SK-N-SH (cell line): ENCODE measurements around the gene SRXN1. TPM values are rescaled to one million over a fixed set of nuclear protein-coding genes. Genes with fewer than 3 reads are reported as not detected.
"Not testable (repeated sequence)": the region's sequence is repeated elsewhere in the genome, so short reads cannot be mapped to it uniquely, and the experiment has no call there.

Experiments used
- CTCF ChIA-PET: fragments of 300-600, 350-600 bp; formaldehyde crosslinking; extraction: SDS; loops from one replicate; lab custom pipeline; 2021; lab: Yijun Ruan, JAX
- POLR2A ChIA-PET: fragments of 350-600 bp; sonication (Branson Sonifier 250); formaldehyde crosslinking; extraction: SDS; loops from one replicate; lab custom pipeline; 2020; ENCODE audit warnings: antibody characterized with exemption, inconsistent platforms; lab: Yijun Ruan, JAX
- DNase-seq: peaks from one replicate; pipeline ENCODE4 v3.0.0; 2012
- H2AFZ ChIP-seq: fragments of 200-600 bp; sonication (generic); 2 replicates; pipeline ENCODE4 v1.8.1; 2016; ENCODE audit warnings: antibody characterized with exemption, mild to moderate bottlenecking, low read depth
- H3F3A ChIP-seq: fragments of 200-600 bp; sonication (generic); replicated peaks from 2 replicates; pipeline ENCODE3; 2016; ENCODE audit warnings: antibody characterized with exemption, mild to moderate bottlenecking; ENCODE audit not compliant: insufficient read depth
- H3K27ac ChIP-seq, 2 experiments: fragments of 200-500 bp in 1 of 2; fragments of 200-600 bp in 1 of 2; sonication (Bioruptor generic) in 1 of 2; sonication (generic), shearing (Covaris generic) in 1 of 2; 2 replicates each; pipeline versions ENCODE4 v1.5.1 to v1.6.1; 2014 to 2016; ENCODE audit warnings: low read depth in 2 of 2, inconsistent platforms in 1 of 2, low read length in 1 of 2, mild to moderate bottlenecking in 1 of 2, mixed read lengths in 1 of 2
- H3K27me3 ChIP-seq: fragments of 200-600 bp; sonication (generic), shearing (Covaris generic); 2 replicates; pipeline ENCODE4 v1.6.1; 2016; ENCODE audit warnings: mixed run types; ENCODE audit not compliant: insufficient read depth
- H3K36me3 ChIP-seq, 2 experiments: fragments of 200-500 bp in 1 of 2; fragments of 200-600 bp in 1 of 2; sonication (Bioruptor generic) in 1 of 2; sonication (generic) in 1 of 2; replicated peaks in 1 of 2; 2 replicates each; pipeline versions ENCODE3 to v1.5.1; 2014 to 2016; ENCODE audit warnings: low read length in 1 of 2, mild to moderate bottlenecking in 1 of 2; ENCODE audit not compliant: insufficient read depth in 2 of 2, control insufficient read depth in 1 of 2
- H3K4me1 ChIP-seq, 2 experiments: fragments of 200-500 bp in 1 of 2; fragments of 200-600 bp in 1 of 2; sonication (Bioruptor generic) in 1 of 2; sonication (generic), shearing (Covaris generic) in 1 of 2; 2 replicates each; pipeline versions ENCODE4 v1.5.1 to v1.6.1; 2014 to 2016; ENCODE audit warnings: low read depth in 1 of 2, low read length in 1 of 2, mixed run types in 1 of 2; ENCODE audit not compliant: insufficient read depth in 2 of 2, control insufficient read depth in 1 of 2
- H3K4me2 ChIP-seq: fragments of 200-600 bp; sonication (generic), shearing (Covaris generic); 2 replicates; pipeline ENCODE4 v1.6.1; 2017; ENCODE audit warnings: mixed run types
- H3K4me3 ChIP-seq, 2 experiments: fragments of 200-500 bp in 1 of 2; fragments of 200-600 bp in 1 of 2; sonication (Bioruptor generic) in 1 of 2; sonication (generic), shearing (Covaris generic) in 1 of 2; 2 replicates each; pipeline versions ENCODE4 v1.5.1 to v1.8.1; 2014 to 2016; ENCODE audit warnings: low read depth in 2 of 2, inconsistent platforms in 1 of 2, low read length in 1 of 2, mild to moderate bottlenecking in 1 of 2, mixed read lengths in 1 of 2, moderate library complexity in 1 of 2
- H3K79me2 ChIP-seq: fragments of 200-600 bp; sonication (generic); 2 replicates; pipeline ENCODE4 v1.8.1; 2017; ENCODE audit warnings: mild to moderate bottlenecking; ENCODE audit not compliant: insufficient read depth
- H3K9ac ChIP-seq: fragments of 200-600 bp; sonication (generic); 2 replicates; pipeline ENCODE4 v1.6.1; 2017; ENCODE audit warnings: mixed run types
- H3K9me2 ChIP-seq: fragments of 200-600 bp; sonication (generic); 2 replicates; pipeline ENCODE4 v1.6.1; 2017; ENCODE audit warnings: mixed run types
- H3K9me3 ChIP-seq: fragments of 200-600 bp; sonication (generic); 2 replicates; pipeline ENCODE4 v1.6.1; 2017; ENCODE audit warnings: mixed run types, mild to moderate bottlenecking, moderate library complexity
- H4K20me1 ChIP-seq: fragments of 200-600 bp; sonication (generic); 2 replicates; pipeline ENCODE4 v1.6.1; 2017; ENCODE audit warnings: mild to moderate bottlenecking, mixed run types; ENCODE audit not compliant: insufficient read depth
- CHD2 ChIP-seq: fragments of 150-350 bp; IDR thresholded peaks from 2 replicates; pipeline ENCODE4 v1.6.1; 2018; ENCODE audit warnings: low read length; ENCODE audit not compliant: partially characterized antibody
- EP300 ChIP-seq, 2 experiments: IDR thresholded peaks; 2 replicates each; pipeline versions ENCODE4 v1.4.0 to v1.6.1; 2012; ENCODE audit warnings: borderline replicate concordance in 1 of 2, low read depth in 1 of 2, low read length in 1 of 2
- FOXJ3 ChIP-seq: sonication (generic); formaldehyde crosslinking; IDR thresholded peaks from 2 replicates; pipeline ENCODE4 v1.5.1; 2020; ENCODE audit warnings: mild to moderate bottlenecking, missing genetic modification reagents
- FOXM1 ChIP-seq: IDR thresholded peaks from 2 replicates; pipeline ENCODE4 v1.4.0; 2012; ENCODE audit warnings: low read depth, mild to moderate bottlenecking
- MAX ChIP-seq: IDR thresholded peaks from 2 replicates; pipeline ENCODE4 v1.4.0; 2012; ENCODE audit warnings: low read depth
- MEF2A ChIP-seq: IDR thresholded peaks from 2 replicates; pipeline ENCODE4 v1.4.0; 2012; ENCODE audit warnings: low read depth, borderline replicate concordance
- MXI1 ChIP-seq: IDR thresholded peaks from 2 replicates; pipeline ENCODE4 v1.6.1; 2012; ENCODE audit warnings: mild to moderate bottlenecking, low read depth, low read length, improper control_type of control experiment
- NFIC ChIP-seq: IDR thresholded peaks from 2 replicates; pipeline ENCODE4 v1.4.0; 2012; ENCODE audit warnings: borderline replicate concordance
- POLR2AphosphoS5 ChIP-seq: IDR thresholded peaks from 2 replicates; pipeline ENCODE4 v1.6.1; 2012; ENCODE audit warnings: low read depth, low read length
- RCOR1 ChIP-seq: fragments of 150-350 bp; IDR thresholded peaks from 2 replicates; pipeline ENCODE4 v1.6.1; 2017; ENCODE audit warnings: antibody characterized with exemption, low read length
- RFX5 ChIP-seq: IDR thresholded peaks from 2 replicates; pipeline ENCODE4 v1.6.1; 2012; ENCODE audit warnings: mild to moderate bottlenecking, improper control_type of control experiment, low read length
- RXRA ChIP-seq: IDR thresholded peaks from 2 replicates; pipeline ENCODE4 v1.4.0; 2012; ENCODE audit warnings: low read depth, mild to moderate bottlenecking, borderline replicate concordance
- SIN3A ChIP-seq: IDR thresholded peaks from 2 replicates; pipeline ENCODE4 v1.6.1; 2012; ENCODE audit warnings: low read depth, mild to moderate bottlenecking, low read length, moderate library complexity, borderline replicate concordance
- TEAD4 ChIP-seq: IDR thresholded peaks from 2 replicates; pipeline ENCODE4 v1.4.0; 2012; ENCODE audit warnings: mild to moderate bottlenecking, borderline replicate concordance; ENCODE audit not compliant: insufficient read depth
- YY1 ChIP-seq: IDR thresholded peaks from 2 replicates; pipeline ENCODE4 v1.4.0; 2012; ENCODE audit warnings: low read depth, mild to moderate bottlenecking
- WGBS: methylation state at CpG from one replicate; pipeline ENCODE4 v1.1.6; 2017; ENCODE audit warnings: low lambda C conversion rate; 5-methylcytosine and 5-hydroxymethylcytosine counted together
- polyA plus RNA-seq, 3 experiments: library from polyadenylated mRNA; depleted of rRNA; stranded (reverse); fragments of >200 nt; gene quantifications; 2 replicates each; pipeline ENCODE4 v1.2.3, GENCODE V29; 2012
- TF ChIP-seq, protein P1 (sequence below): fragments of 150-350 bp; IDR thresholded peaks from 2 replicates; pipeline ENCODE4 v1.6.1; 2017; ENCODE audit warnings: antibody characterized with exemption, low read length, low read depth, borderline replicate concordance
- TF ChIP-seq, protein P2 (sequence below): fragments of 150-350 bp; IDR thresholded peaks from 2 replicates; pipeline ENCODE4 v1.6.1; 2016; ENCODE audit warnings: mild to moderate bottlenecking, low read depth, low read length
- TF ChIP-seq, protein P3 (sequence below): IDR thresholded peaks from 2 replicates; pipeline ENCODE4 v1.4.0; 2012; ENCODE audit warnings: low read depth, borderline replicate concordance
- TF ChIP-seq, protein P4 (sequence below): IDR thresholded peaks from 2 replicates; pipeline ENCODE4; 2012

SRXN1 gene
- polyA plus RNA-seq, 1 of the 3 experiments (the other 2 are of a cell fraction), result 26.2 TPM

GRCh38 chr20:694496-694895, 41.5 kb upstream of the SRXN1 start:
- TF ChIP-seq RXRA (no peak), RFX5 (no peak)
- TF ChIP-seq, protein P1, sequence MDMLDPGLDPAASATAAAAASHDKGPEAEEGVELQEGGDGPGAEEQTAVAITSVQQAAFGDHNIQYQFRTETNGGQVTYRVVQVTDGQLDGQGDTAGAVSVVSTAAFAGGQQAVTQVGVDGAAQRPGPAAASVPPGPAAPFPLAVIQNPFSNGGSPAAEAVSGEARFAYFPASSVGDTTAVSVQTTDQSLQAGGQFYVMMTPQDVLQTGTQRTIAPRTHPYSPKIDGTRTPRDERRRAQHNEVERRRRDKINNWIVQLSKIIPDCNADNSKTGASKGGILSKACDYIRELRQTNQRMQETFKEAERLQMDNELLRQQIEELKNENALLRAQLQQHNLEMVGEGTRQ, result no peak
- TF ChIP-seq, all 33 proteins: peak for 0
- H3K9ac ChIP-seq, result no peak overlapping the region
- no peaks in the 10 kb centered on the region for H3K36me3 ChIP-seq
- H3K27me3 ChIP-seq, result peaks cover 9% of the 10 kb centered on the region; the same call in 1 of the 2 replicates
- H2AFZ ChIP-seq, result no peak overlapping the region
- no peaks in the 10 kb centered on the region for H3K79me2 ChIP-seq
- POLR2A ChIA-PET, result no interaction called here
- H3K4me3 ChIP-seq, result no peak overlapping the region
- H3K27ac ChIP-seq, result no peak overlapping the region
- H4K20me1 ChIP-seq, result no peaks in the 10 kb centered on the region
- CTCF ChIA-PET, result interaction anchor here (1.2 kb wide), 1 partner anchor 12 kb away, joined by 3 read pairs; no protein-coding TSS in a partner anchor
- WGBS, result 43% methylated on average over 4 of the region's 4 CpGs
- no peaks in the 10 kb centered on the region for H3K9me3 ChIP-seq
- no peaks in the 10 kb centered on the region for H3K9me2 ChIP-seq
- peaks cover 0 to 5% of the 10 kb centered on the region in 2 experiments; a peak in 1 of 4 replicates for H3K4me1 ChIP-seq
- no peak overlapping the region for H3K4me2 ChIP-seq
- DNase-seq, result no peak
- no peaks in the 10 kb centered on the region for H3F3A ChIP-seq

DNA sequence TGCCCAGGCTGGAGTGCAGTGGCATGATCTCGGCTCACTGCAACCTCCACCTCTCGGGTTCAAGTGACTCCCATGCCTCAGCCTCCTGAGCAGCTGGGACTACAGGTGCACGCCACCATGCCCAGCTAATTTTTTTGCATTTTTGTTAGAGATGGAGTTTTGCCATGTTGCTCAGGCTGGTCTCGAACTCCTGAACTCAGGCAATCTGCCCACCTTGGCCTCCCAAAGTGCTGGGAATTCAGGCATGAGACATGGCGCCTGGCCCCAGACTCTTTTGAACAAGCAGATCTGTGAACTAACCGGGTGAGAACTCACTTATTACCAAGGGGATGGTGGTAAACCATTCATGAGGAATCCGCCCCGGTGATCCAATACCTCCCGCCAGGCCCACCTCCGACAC, 40.8 kb upstream of the SRXN1 start:
- H3F3A ChIP-seq, H3K4me2 ChIP-seq, H3K4me3 ChIP-seq, H3K9me3 ChIP-seq, H3K9me2 ChIP-seq, POLR2A ChIA-PET, H3K36me3 ChIP-seq, H2AFZ ChIP-seq, DNase-seq, H3K79me2 ChIP-seq, H3K4me1 ChIP-seq, H3K9ac ChIP-seq, H3K27ac ChIP-seq, H4K20me1 ChIP-seq, H3K27me3 ChIP-seq: not testable (repeated sequence)
- WGBS, result 56% methylated on average over 10 of the region's 10 CpGs
- CTCF ChIA-PET, result interaction anchor here (1.2 kb wide), 2 partner anchors 13 to 263 kb away, joined by 3 to 4 read pairs; no protein-coding TSS in a partner anchor

DNA sequence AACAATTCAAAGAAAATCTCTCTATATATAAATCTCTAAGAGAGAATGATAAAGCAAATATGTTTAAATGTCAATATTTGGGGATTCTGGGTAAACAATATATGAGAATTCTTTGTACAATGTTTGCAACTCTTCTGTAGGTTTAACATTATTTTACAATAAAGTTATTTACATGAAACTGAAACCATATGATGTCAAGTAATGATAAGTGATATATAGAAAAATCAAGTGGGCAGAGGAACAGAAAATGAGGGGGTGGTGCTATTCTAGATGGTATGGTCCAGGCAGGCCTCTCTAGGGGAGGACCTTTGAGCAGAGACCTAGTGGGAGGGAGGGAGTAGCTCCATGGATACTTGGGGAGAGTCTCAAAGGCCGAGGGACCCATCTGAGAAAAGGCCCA, 39.0 kb upstream of the SRXN1 start:
- DNase-seq, result no peak

More for the DNA sequence above, 39.0 kb upstream of the SRXN1 start:
- Histone ChIP-seq H3K9ac (no peak overlapping the region), H3K79me2 (no peaks in the 10 kb centered on the region), H3F3A (no peaks in the 10 kb centered on the region), H3K4me3 (no peak overlapping the region), H3K27ac (no peak overlapping the region), H4K20me1 (no peaks in the 10 kb centered on the region), H2AFZ (no peak overlapping the region), H3K4me1 (no peaks in the 10 kb centered on the region; a peak in 1 of 4 replicates), H3K4me2 (no peak overlapping the region), H3K36me3 (no peaks in the 10 kb centered on the region), H3K9me2 (no peaks in the 10 kb centered on the region), H3K27me3 (no peaks in the 10 kb centered on the region; the same call in 1 of the 2 replicates), H3K9me3 (no peaks in the 10 kb centered on the region)
- POLR2A ChIA-PET, result no interaction called here
- no peak for TF ChIP-seq FOXJ3 (CRISPR knock-in tag)
- no peak for TF ChIP-seq FOXM1
- TF ChIP-seq CHD2, result no peak
- TF ChIP-seq YY1, result no peak
- TF ChIP-seq MXI1, result no peak
- no peak for TF ChIP-seq EP300 (IDR thresholded peaks at IDR 0.05; ENCODE audit: borderline replicate concordance in 1 of 2, low read depth in 1 of 2, low read length in 1 of 2)
- TF ChIP-seq TEAD4, result no peak
- TF ChIP-seq, protein P2, sequence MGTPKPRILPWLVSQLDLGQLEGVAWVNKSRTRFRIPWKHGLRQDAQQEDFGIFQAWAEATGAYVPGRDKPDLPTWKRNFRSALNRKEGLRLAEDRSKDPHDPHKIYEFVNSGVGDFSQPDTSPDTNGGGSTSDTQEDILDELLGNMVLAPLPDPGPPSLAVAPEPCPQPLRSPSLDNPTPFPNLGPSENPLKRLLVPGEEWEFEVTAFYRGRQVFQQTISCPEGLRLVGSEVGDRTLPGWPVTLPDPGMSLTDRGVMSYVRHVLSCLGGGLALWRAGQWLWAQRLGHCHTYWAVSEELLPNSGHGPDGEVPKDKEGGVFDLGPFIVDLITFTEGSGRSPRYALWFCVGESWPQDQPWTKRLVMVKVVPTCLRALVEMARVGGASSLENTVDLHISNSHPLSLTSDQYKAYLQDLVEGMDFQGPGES, result no peak
- TF ChIP-seq NFIC, result no peak
- TF ChIP-seq MAX, result no peak
- no peak for TF ChIP-seq MEF2A
- TF ChIP-seq, protein P3, sequence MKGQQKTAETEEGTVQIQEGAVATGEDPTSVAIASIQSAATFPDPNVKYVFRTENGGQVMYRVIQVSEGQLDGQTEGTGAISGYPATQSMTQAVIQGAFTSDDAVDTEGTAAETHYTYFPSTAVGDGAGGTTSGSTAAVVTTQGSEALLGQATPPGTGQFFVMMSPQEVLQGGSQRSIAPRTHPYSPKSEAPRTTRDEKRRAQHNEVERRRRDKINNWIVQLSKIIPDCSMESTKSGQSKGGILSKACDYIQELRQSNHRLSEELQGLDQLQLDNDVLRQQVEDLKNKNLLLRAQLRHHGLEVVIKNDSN, result no peak
- no peak for TF ChIP-seq RCOR1
- TF ChIP-seq SIN3A, result no peak
- no peak for TF ChIP-seq POLR2AphosphoS5
- TF ChIP-seq, protein P4, sequence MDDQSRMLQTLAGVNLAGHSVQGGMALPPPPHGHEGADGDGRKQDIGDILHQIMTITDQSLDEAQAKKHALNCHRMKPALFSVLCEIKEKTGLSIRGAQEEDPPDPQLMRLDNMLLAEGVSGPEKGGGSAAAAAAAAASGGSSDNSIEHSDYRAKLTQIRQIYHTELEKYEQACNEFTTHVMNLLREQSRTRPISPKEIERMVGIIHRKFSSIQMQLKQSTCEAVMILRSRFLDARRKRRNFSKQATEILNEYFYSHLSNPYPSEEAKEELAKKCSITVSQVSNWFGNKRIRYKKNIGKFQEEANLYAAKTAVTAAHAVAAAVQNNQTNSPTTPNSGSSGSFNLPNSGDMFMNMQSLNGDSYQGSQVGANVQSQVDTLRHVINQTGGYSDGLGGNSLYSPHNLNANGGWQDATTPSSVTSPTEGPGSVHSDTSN, result no peak
- CTCF ChIA-PET, result interaction anchor here (0.7 kb wide), 1 partner anchor 9 kb away, joined by 3 read pairs; no protein-coding TSS in a partner anchor
- 0% methylated on average over 1 of the region's 1 CpG for WGBS
